Lower leg skin (tissue), 4 donors: Measurements from ENCODE around the gene CREB5. TPM values are rescaled to one million over a fixed set of nuclear protein-coding genes. Genes with fewer than 3 reads are reported as not detected.
"Not testable (repeated sequence)": the region's sequence is repeated elsewhere in the genome, so short reads cannot be mapped to it uniquely, and the experiment has no call there.

Source experiments
- DNase-seq, 2 donors: peaks; one replicate each; pipeline ENCODE4 v3.0.0-alpha.2; 2019; ENCODE audit warnings: low spot score in 2 of 2
- H3K4me3 ChIP-seq: fragments of 200-600 bp; sonication (generic); 2 replicates; pipeline ENCODE4 v1.5.1; 2017; ENCODE audit warnings: mild to moderate bottlenecking, low read depth; ENCODE audit not compliant: poor library complexity, severe bottlenecking
- POLR2A ChIP-seq, 2 donors: fragments of 450-650 bp; IDR thresholded peaks; one replicate each; pipeline ENCODE4 v1.6.1; 2016 to 2017; ENCODE audit warnings: antibody characterized with exemption in 2 of 2, mild to moderate bottlenecking in 1 of 2, moderate library complexity in 1 of 2
- WGBS, 2 donors: methylation state at CpG; one replicate each; pipeline ENCODE4 v1.1.5; 2018; 5-methylcytosine and 5-hydroxymethylcytosine counted together
- intact Hi-C: fragments of 100-400 bp; cut with DNase I; formaldehyde crosslinking; loops from one replicate; pipeline ENCODE4 v1.15.0; 2023; ENCODE audit warnings: low total_unique reads
- total RNA-seq, 4 donors: library from RNA; depleted of rRNA; stranded (reverse); fragments of >200 nt; gene quantifications; one replicate each; pipeline ENCODE4 v1.1.0, GENCODE V29; 2016
- TF ChIP-seq, protein P1 (sequence below), 3 donors: fragments of 450-650 bp; IDR thresholded peaks; one replicate each; pipeline ENCODE4 v1.5.1; 2016; ENCODE audit warnings: antibody characterized with exemption in 3 of 3, mild to moderate bottlenecking in 3 of 3, moderate library complexity in 2 of 3

Gene CREB5
- total RNA-seq, 4 donors from 2014 or later = 2.5 to 15.0 (median 5.4) TPM

DNA sequence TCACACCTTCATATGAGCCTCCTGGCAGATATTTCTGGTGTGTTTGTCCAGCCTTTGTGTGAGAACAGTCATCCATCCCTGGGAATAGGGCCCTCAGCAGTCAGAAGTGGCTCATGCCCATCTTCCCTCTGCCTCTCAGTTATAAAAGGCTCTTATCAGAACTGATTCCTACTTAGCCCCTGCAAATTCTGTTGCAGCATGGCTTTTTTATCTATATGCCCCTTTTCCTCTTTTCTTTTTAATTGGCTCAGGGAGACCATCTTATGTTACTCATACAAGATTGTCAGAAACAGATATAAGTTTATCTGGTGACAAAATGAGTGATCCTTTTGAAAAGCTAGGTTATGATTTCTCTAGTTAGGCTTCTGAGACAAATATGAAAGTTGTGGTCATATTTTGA, 194.1 kb downstream of the CREB5 start:
- intact Hi-C loops = no loop called here
- TF ChIP-seq POLR2A (IDR thresholded peaks at IDR 0.05) = no peak
- TF ChIP-seq, protein P1, sequence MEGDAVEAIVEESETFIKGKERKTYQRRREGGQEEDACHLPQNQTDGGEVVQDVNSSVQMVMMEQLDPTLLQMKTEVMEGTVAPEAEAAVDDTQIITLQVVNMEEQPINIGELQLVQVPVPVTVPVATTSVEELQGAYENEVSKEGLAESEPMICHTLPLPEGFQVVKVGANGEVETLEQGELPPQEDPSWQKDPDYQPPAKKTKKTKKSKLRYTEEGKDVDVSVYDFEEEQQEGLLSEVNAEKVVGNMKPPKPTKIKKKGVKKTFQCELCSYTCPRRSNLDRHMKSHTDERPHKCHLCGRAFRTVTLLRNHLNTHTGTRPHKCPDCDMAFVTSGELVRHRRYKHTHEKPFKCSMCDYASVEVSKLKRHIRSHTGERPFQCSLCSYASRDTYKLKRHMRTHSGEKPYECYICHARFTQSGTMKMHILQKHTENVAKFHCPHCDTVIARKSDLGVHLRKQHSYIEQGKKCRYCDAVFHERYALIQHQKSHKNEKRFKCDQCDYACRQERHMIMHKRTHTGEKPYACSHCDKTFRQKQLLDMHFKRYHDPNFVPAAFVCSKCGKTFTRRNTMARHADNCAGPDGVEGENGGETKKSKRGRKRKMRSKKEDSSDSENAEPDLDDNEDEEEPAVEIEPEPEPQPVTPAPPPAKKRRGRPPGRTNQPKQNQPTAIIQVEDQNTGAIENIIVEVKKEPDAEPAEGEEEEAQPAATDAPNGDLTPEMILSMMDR (IDR thresholded peaks at IDR 0.05) = no peak
- DNase-seq = no peak

DNA sequence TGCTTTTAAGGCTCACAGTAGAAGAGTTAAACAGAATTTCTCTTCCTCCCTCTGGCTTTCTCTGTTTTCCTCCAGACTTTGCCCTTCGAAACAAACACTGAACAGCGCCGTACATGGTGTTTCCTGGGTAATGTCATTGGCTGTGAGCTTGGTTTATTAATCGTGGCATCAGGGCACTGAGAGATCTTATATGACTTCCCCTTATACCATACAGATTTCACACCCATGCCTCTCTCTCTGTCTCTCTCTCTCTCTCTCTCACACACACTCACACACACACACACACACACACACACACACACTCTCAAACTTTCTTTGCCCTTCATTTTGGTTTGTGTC, 195.5 kb downstream of the CREB5 start:
- no peak for TF ChIP-seq POLR2A (IDR thresholded peaks at IDR 0.05)
- TF ChIP-seq, protein P1 (IDR thresholded peaks at IDR 0.05) = no peak
- 62% methylated on average over 4 of the region's 4 CpGs for WGBS, 2 donors
- intact Hi-C loops = no loop called here
- H3K4me3 ChIP-seq = no peak overlapping the region
- DNase-seq = no peak

More for the DNA sequence above, 194.1 kb downstream of the CREB5 start:
- no peak overlapping the region for H3K4me3 ChIP-seq

DNA sequence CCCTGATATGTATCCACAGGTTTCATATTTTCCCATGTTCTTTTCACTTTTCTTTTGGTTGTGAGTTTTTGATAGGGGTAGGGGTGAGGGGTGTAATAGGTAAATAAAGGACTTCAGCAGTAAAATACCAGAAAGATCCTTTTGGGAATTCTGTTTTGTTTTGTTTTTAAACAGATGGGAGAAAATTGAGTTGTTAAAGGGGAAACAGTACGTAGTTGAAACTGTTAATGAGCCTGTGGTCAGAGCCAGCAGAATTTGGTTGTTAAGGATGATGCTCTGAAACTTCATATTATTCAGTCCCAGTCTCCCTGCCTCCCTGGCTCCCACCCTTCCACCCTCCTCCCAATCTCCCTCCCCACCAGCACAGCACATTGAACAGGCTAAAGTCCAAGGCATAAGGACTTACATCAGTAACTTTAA, 195.9 kb downstream of the CREB5 start:
- intact Hi-C loops = no loop called here
- TF ChIP-seq, protein P1 (IDR thresholded peaks at IDR 0.05) = no peak
- no peak for TF ChIP-seq POLR2A (IDR thresholded peaks at IDR 0.05)
- 57 to 70% methylated on average over 1 of the region's 1 CpG for WGBS, 2 donors
- H3K4me3 ChIP-seq = no peak overlapping the region
- DNase-seq = no peak

DNA sequence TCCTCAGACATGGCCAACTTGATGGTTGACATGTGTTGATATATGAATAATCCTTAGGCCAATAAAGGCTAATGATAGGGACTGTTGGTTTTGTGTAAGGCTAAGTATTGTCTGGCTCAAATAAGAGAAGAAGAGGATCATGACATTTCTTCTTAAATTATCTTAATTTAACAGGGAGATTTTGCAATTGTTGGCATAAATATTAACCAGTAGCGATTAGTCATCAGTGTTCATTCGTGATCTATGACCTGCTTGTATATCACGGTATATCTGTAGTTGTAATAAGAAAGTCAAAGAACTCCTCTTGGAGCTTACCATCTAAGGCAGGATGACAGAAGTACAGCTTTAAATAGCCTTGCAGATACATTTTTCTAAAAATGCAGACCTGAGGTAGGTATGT, 196.4 kb downstream of the CREB5 start:
- no peak overlapping the region for H3K4me3 ChIP-seq
- intact Hi-C loops = no loop called here
- TF ChIP-seq POLR2A (IDR thresholded peaks at IDR 0.05) = no peak
- TF ChIP-seq, protein P1 (IDR thresholded peaks at IDR 0.05) = no peak
- no peak for DNase-seq
- WGBS, 2 donors = 37 to 53% methylated on average over 3 of the region's 3 CpGs

DNA sequence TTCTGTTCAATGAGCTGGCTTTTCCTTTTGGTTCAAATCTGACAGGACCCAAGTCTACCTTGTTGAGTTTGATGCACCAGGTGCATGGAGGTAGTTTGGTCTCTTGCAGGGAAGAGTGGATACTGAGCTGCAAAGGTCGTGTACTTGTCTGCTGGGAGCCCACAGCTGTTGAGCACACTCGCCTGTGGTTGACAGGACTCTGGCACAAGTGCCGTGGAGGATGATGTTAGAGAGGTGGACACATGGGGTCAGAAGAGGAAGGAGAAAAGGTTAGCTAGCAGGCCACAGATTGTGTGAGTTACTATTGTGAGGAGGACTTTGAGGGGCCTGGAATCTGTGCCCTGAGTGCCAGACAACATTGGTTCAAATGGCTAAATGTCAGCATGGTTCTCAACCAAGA, 197.3 kb downstream of the CREB5 start:
- TF ChIP-seq, protein P1 (IDR thresholded peaks at IDR 0.05) = no peak
- no peak for TF ChIP-seq POLR2A (IDR thresholded peaks at IDR 0.05)
- 84 to 93% methylated on average over 3 of the region's 3 CpGs for WGBS, 2 donors
- no peak overlapping the region for H3K4me3 ChIP-seq
- no peak for DNase-seq
- intact Hi-C loops = no loop called here

DNA sequence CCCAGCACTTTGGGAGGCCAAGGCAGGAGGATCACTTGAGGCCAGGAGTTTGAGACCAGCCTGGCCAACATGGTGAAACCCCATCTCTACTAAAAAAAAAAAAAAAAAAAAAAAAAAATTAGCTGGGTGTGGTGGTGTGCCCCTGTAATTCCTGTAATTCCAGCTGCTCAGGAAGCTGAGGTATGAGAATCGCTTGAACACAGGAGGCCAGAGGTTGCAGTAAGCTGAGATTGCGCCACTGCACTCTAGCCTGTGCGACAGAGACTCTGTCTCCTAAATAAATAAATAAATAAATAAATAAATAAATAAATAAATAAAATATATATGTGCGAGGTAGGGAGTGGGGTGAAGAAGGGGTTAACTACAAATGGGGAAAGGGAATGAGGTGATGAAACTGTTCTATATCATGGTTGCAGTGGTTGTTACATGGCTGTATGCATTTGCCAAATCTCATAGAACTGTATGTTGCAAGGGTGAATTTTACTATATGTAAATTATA, 199.1 kb downstream of the CREB5 start:
- H3K4me3 ChIP-seq, DNase-seq, intact Hi-C loops: not testable (repeated sequence)
- 85 to 89% methylated on average over 4 of the region's 4 CpGs for WGBS, 2 donors
